SH-SY5Y (cell line): ENCODE data around the gene ARRDC3.

Experiments
- GATA2 ChIP-seq: IDR thresholded peaks from 2 replicates; pipeline ENCODE4 v1.6.1; 2011; ENCODE audit warnings: mild to moderate bottlenecking, low read depth, low read length
- GATA3 ChIP-seq: IDR thresholded peaks from 2 replicates; pipeline ENCODE4 v1.6.1; 2011; ENCODE audit warnings: low read depth, mild to moderate bottlenecking, low read length, moderate library complexity

- TF ChIP-seq GATA2: no peak
- TF ChIP-seq GATA3: no peak
Measured at GRCh38 chr5:91369480-91369879, 13.6 kb downstream of the ARRDC3 start.
